Measurements from ENCODE around the gene SNED1.

SNED1 gene

DNA sequence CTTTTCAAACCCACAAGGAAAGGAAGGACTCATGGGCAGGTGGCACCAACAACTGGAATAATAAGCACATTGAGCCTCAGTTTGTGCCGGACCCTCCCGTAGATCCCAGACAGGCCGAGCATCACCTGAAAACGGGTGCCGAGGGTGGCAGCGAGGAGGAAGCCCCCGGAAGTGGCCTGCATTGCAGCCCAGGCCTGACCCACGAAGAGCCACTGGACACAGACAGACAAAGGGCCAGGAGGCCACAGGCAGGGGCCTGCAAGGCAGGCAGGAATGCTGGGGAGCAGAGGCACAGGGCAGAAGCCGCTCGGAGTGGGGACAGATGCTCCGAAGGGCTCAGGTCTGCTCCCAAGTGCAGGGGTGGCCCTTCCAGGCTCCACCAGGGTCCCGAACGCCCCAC lies 71.9 kb downstream of the SNED1 start:
- Histone ChIP-seq H3K23ac (ENCODE audit: low read length) (no peak overlapping the region), H3K27ac (ENCODE audit: low read depth, low read length) (no peak overlapping the region), H3K56ac (ENCODE audit: low read length) (no peak overlapping the region), H3K18ac (ENCODE audit: low read length) (no peak overlapping the region), H2BK15ac (replicated peaks; ENCODE audit: low read depth) (no peak overlapping the region), H3K4ac (ENCODE audit: low read depth, low read length) (no peak overlapping the region), H2BK120ac (ENCODE audit: low read depth, low read length) (no peak overlapping the region), H3K4me1 (ENCODE audit: control insufficient read depth, low read depth, low read length) (no peaks in the 10 kb centered on the region), H3K4me2 (ENCODE audit: low read length) (no peak overlapping the region), H4K5ac (ENCODE audit: low read length) (no peak overlapping the region), H2AK5ac (ENCODE audit: low read length) (no peak overlapping the region), H3K79me1 (ENCODE audit: low read length) (no peaks in the 10 kb centered on the region), H3K36me3 (ENCODE audit: control insufficient read depth, insufficient read depth, low read length) (no peaks in the 10 kb centered on the region), H3K9ac (ENCODE audit: low read length) (no peak overlapping the region), H3K4me3 (ENCODE audit: low read length) (no peak overlapping the region), H4K8ac (ENCODE audit: low read depth, low read length) (no peak overlapping the region), H2BK5ac (ENCODE audit: low read length) (no peak overlapping the region), H3K79me2 (ENCODE audit: control insufficient read depth, insufficient read depth, low read length) (no peaks in the 10 kb centered on the region), H3K27me3 (ENCODE audit: insufficient read depth, low read length, poor library complexity) (no peaks in the 10 kb centered on the region)
- no peak for DNase-seq
- no CpG with 5 or more reads among the region's 13 CpGs for WGBS (ENCODE audit: extremely low coverage, insufficient coverage, low lambda C conversion rate)

DNA sequence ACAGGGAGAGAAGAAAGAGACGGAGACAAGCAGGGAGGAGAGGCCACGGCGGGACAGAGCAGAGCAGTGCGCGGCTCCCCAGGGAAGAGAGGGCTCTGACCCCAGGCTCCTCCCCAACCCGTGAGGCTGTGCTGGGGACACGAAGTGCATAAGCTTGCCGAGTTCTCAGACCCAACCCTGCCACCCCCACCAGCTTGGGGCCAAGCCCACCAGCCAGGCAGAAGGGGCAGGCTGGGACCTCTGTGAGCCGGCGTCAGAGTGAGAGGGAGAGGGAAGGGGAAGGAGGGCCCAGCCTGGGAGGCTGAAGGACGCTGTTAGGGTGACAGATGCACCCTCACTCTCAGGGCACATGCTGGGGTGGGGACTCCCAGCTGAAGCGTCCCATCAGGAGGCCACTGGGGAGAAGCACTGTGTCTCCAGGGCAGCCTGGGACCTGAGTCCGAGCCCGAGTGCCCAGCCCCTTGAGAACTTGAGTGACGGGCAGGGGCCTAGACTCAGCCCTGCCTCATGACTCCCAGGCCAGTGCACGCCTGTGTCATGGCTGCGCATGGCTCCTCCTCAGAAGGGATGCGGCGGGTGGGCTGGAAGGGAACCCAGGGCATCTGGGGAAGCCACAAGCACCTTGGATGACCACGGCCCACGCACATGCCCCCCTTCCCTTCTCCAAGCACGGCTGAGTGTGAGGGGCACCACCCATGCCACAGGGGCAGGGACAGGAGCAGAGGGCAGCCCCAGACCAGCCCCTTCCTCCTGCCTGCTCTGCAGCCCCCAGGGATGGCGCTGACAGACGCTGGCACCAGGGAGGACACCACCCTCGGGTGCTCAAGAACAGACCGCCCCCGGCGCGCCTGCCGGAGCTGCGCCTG lies 72.6 kb downstream of the SNED1 start:
- no peak overlapping the region for H3K4me2 ChIP-seq (ENCODE audit: low read length)
- no peak overlapping the region for H3K23ac ChIP-seq (ENCODE audit: low read length)
- H3K9ac ChIP-seq (ENCODE audit: low read length): no peak overlapping the region
- no peak overlapping the region for H3K4ac ChIP-seq (ENCODE audit: low read depth, low read length)
- H3K27me3 ChIP-seq (ENCODE audit: insufficient read depth, low read length, poor library complexity): no peaks in the 10 kb centered on the region
- no peak for DNase-seq
- H4K8ac ChIP-seq (ENCODE audit: low read depth, low read length): no peak overlapping the region
- no peak overlapping the region for H2AK5ac ChIP-seq (ENCODE audit: low read length)
- WGBS (ENCODE audit: extremely low coverage, insufficient coverage, low lambda C conversion rate): no CpG with 5 or more reads among the region's 31 CpGs
- no peaks in the 10 kb centered on the region for H3K79me2 ChIP-seq (ENCODE audit: control insufficient read depth, insufficient read depth, low read length)
- H3K56ac ChIP-seq (ENCODE audit: low read length): no peak overlapping the region
- no peaks in the 10 kb centered on the region for H3K79me1 ChIP-seq (ENCODE audit: low read length)
- no peak overlapping the region for H2BK15ac ChIP-seq (replicated peaks; ENCODE audit: low read depth)
- H3K27ac ChIP-seq (ENCODE audit: low read depth, low read length): no peak overlapping the region
- H2BK120ac ChIP-seq (ENCODE audit: low read depth, low read length): no peak overlapping the region
- H3K4me1 ChIP-seq (ENCODE audit: control insufficient read depth, low read depth, low read length): no peaks in the 10 kb centered on the region
- H4K5ac ChIP-seq (ENCODE audit: low read length): no peak overlapping the region
- no peaks in the 10 kb centered on the region for H3K36me3 ChIP-seq (ENCODE audit: control insufficient read depth, insufficient read depth, low read length)
- H2BK5ac ChIP-seq (ENCODE audit: low read length): no peak overlapping the region
- H3K18ac ChIP-seq (ENCODE audit: low read length): no peak overlapping the region
- H3K4me3 ChIP-seq (ENCODE audit: low read length): no peak overlapping the region

DNA sequence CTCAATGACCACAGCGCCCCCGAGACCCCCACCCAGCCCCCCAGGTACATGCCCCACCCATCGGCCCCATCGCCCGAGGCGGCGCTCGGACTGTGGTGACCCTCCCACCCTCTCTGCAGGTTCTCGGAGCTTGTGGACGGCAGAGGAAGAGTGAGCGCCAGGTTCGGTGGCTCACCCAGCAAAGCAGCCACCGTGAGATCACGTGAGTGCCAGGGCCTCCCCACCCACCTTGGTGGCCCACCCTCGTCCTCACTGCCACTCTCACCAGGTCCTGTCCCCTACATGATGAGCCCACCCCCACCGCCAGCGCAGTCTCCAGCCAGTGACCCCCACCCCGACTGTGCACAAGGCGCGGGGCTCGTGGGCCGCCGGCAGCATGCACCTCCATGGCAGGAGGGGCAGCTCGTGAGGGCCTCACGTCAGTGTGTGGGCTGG lies 73.3 kb downstream of the SNED1 start:
- Histone ChIP-seq H4K8ac (ENCODE audit: low read depth, low read length) (no peak overlapping the region), H2AK5ac (ENCODE audit: low read length) (no peak overlapping the region), H3K27me3 (ENCODE audit: insufficient read depth, low read length, poor library complexity) (no peaks in the 10 kb centered on the region), H3K23ac (ENCODE audit: low read length) (no peak overlapping the region), H3K27ac (ENCODE audit: low read depth, low read length) (no peak overlapping the region), H3K36me3 (ENCODE audit: control insufficient read depth, insufficient read depth, low read length) (no peaks in the 10 kb centered on the region), H3K79me1 (ENCODE audit: low read length) (no peaks in the 10 kb centered on the region), H3K79me2 (ENCODE audit: control insufficient read depth, insufficient read depth, low read length) (no peaks in the 10 kb centered on the region), H3K4me1 (ENCODE audit: control insufficient read depth, low read depth, low read length) (no peaks in the 10 kb centered on the region), H3K4me3 (ENCODE audit: low read length) (no peak overlapping the region), H3K4ac (ENCODE audit: low read depth, low read length) (no peak overlapping the region), H3K56ac (ENCODE audit: low read length) (no peak overlapping the region), H2BK15ac (replicated peaks; ENCODE audit: low read depth) (no peak overlapping the region), H3K4me2 (ENCODE audit: low read length) (no peak overlapping the region), H3K18ac (ENCODE audit: low read length) (no peak overlapping the region), H4K5ac (ENCODE audit: low read length) (no peak overlapping the region), H2BK5ac (ENCODE audit: low read length) (no peak overlapping the region), H2BK120ac (ENCODE audit: low read depth, low read length) (no peak overlapping the region), H3K9ac (ENCODE audit: low read length) (no peak overlapping the region)
- WGBS (ENCODE audit: extremely low coverage, insufficient coverage, low lambda C conversion rate): no CpG with 5 or more reads among the region's 25 CpGs
- no peak for DNase-seq

DNA sequence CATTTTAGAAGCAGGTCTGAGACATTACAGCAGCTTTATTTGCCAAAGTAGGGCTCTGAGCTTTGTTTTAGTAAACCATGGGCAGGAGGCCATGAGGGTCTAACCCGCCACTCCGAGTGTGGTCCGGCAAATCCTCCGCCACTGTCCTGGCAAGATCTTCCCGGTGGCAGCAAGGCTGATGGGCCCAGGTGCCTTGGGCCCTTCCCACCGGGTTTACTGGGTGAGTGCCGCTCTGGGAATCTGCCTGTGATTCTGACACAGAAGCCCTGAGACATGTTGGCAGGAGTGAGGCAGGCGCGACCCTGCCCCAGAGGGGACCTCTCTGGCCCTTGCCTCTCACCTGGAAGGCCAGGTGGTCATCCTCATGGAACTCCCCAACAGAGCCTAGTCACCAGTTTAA lies 73.7 kb downstream of the SNED1 start:
- Histone ChIP-seq H3K36me3 (ENCODE audit: control insufficient read depth, insufficient read depth, low read length) (no peaks in the 10 kb centered on the region), H4K8ac (ENCODE audit: low read depth, low read length) (no peak overlapping the region), H3K4ac (ENCODE audit: low read depth, low read length) (no peak overlapping the region), H3K27me3 (ENCODE audit: insufficient read depth, low read length, poor library complexity) (no peaks in the 10 kb centered on the region), H3K4me3 (ENCODE audit: low read length) (no peak overlapping the region), H2BK120ac (ENCODE audit: low read depth, low read length) (no peak overlapping the region), H3K9ac (ENCODE audit: low read length) (no peak overlapping the region), H2AK5ac (ENCODE audit: low read length) (no peak overlapping the region), H4K5ac (ENCODE audit: low read length) (no peak overlapping the region), H3K4me1 (ENCODE audit: control insufficient read depth, low read depth, low read length) (no peaks in the 10 kb centered on the region), H3K79me2 (ENCODE audit: control insufficient read depth, insufficient read depth, low read length) (no peaks in the 10 kb centered on the region), H3K18ac (ENCODE audit: low read length) (no peak overlapping the region), H3K79me1 (ENCODE audit: low read length) (no peaks in the 10 kb centered on the region), H3K27ac (ENCODE audit: low read depth, low read length) (no peak overlapping the region), H3K4me2 (ENCODE audit: low read length) (no peak overlapping the region), H2BK5ac (ENCODE audit: low read length) (no peak overlapping the region), H2BK15ac (replicated peaks; ENCODE audit: low read depth) (no peak overlapping the region), H3K56ac (ENCODE audit: low read length) (no peak overlapping the region), H3K23ac (ENCODE audit: low read length) (no peak overlapping the region)
- no peak for DNase-seq
- no CpG with 5 or more reads among the region's 9 CpGs for whole genome bisulfite sequencing (ENCODE audit: extremely low coverage, insufficient coverage, low lambda C conversion rate)

DNA sequence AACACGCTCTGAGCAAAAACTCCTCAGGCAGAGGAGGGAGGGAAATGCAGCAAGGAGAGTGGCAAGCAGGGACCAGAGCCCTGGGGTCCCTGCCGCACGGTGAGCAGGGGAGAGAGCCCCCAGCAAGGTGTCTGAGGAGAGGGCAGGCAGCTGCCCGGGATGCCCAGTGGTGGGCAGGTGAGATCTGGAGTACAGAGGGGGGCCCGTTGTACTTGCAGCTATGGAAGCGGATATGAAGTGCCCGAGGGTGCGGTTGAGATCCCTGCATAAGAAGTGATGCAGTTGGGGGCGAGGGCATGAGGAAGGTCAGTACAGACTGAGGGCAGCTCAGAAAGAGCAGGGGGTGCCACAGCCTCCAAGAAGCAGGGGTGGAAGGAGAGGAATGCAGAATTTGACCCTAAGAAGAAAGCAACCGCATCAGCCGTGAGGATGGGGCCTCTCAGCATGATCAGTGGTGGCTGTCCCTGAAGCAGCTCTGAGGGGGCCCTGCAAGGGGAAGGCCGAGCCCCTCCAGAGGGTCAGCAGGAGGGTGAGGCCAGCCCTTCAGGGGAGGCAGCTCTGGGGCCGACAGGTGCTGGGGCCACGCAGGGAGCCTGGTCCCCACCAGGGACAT lies 74.2 kb downstream of the SNED1 start:
- H3K27me3 ChIP-seq (ENCODE audit: insufficient read depth, low read length, poor library complexity): no peaks in the 10 kb centered on the region
- no peak for DNase-seq
- WGBS (ENCODE audit: extremely low coverage, insufficient coverage, low lambda C conversion rate): no CpG with 5 or more reads among the region's 14 CpGs

More for the DNA sequence above, 74.2 kb downstream of the SNED1 start:
- no peak overlapping the region for H2AK5ac ChIP-seq (ENCODE audit: low read length)
- no peak overlapping the region for H4K5ac ChIP-seq (ENCODE audit: low read length)
- H3K4me3 ChIP-seq (ENCODE audit: low read length): no peak overlapping the region
- H3K9ac ChIP-seq (ENCODE audit: low read length): no peak overlapping the region
- H2BK15ac ChIP-seq (replicated peaks; ENCODE audit: low read depth): no peak overlapping the region
- H2BK120ac ChIP-seq (ENCODE audit: low read depth, low read length): no peak overlapping the region
- no peaks in the 10 kb centered on the region for H3K4me1 ChIP-seq (ENCODE audit: control insufficient read depth, low read depth, low read length)
- no peaks in the 10 kb centered on the region for H3K79me2 ChIP-seq (ENCODE audit: control insufficient read depth, insufficient read depth, low read length)
- no peak overlapping the region for H3K27ac ChIP-seq (ENCODE audit: low read depth, low read length)
- H3K23ac ChIP-seq (ENCODE audit: low read length): no peak overlapping the region
- no peak overlapping the region for H4K8ac ChIP-seq (ENCODE audit: low read depth, low read length)
- H3K36me3 ChIP-seq (ENCODE audit: control insufficient read depth, insufficient read depth, low read length): no peaks in the 10 kb centered on the region
- no peak overlapping the region for H3K18ac ChIP-seq (ENCODE audit: low read length)
- H3K4me2 ChIP-seq (ENCODE audit: low read length): no peak overlapping the region
- no peaks in the 10 kb centered on the region for H3K79me1 ChIP-seq (ENCODE audit: low read length)
- no peak overlapping the region for H3K4ac ChIP-seq (ENCODE audit: low read depth, low read length)
- H3K56ac ChIP-seq (ENCODE audit: low read length): no peak overlapping the region
- no peak overlapping the region for H2BK5ac ChIP-seq (ENCODE audit: low read length)
